Psoas muscle (tissue), 8 donors: ENCODE data around the gene DEUP1. TPM values are rescaled to one million over a fixed set of nuclear protein-coding genes. Genes with fewer than 3 reads are reported as not detected.
"Not testable (repeated sequence)": the region's sequence is repeated elsewhere in the genome, so short reads cannot be mapped to it uniquely, and the experiment has no call there.

Experiments
- ATAC-seq, 4 donors: fragments of 200-7000 bp; cut with Tn5 transposase; one replicate each; pipeline ENCODE4 v1.9.1; 2020; ENCODE audit warnings: moderate library complexity in 3 of 4, mild to moderate bottlenecking in 2 of 4
- DNase-seq, 2 donors: peaks; one replicate each; pipeline ENCODE4 v3.0.0-alpha.2; 2020
- H3K27ac ChIP-seq: fragments of 200-600 bp; one replicate; pipeline ENCODE4 v1.8.0; 2022
- H3K27me3 ChIP-seq, 3 donors: fragments of 200-600 bp in 1 of 3; one replicate each; pipeline versions ENCODE4 v1.6.1 to v1.8.0; 2013 to 2022; ENCODE audit warnings: low read length in 2 of 3, mild to moderate bottlenecking in 2 of 3, moderate library complexity in 1 of 3; ENCODE audit not compliant: insufficient read depth in 3 of 3
- H3K36me3 ChIP-seq, 2 donors: fragments of 200-600 bp in 1 of 2; one replicate each; pipeline versions ENCODE4 v1.6.1 to v1.8.0; 2013 to 2022; ENCODE audit warnings: low read depth in 1 of 2, mild to moderate bottlenecking in 1 of 2, moderate library complexity in 1 of 2; ENCODE audit not compliant: insufficient read depth in 1 of 2
- H3K4me1 ChIP-seq: fragments of 200-600 bp; one replicate; pipeline ENCODE4 v1.8.0; 2022
- H3K4me3 ChIP-seq: fragments of 200-600 bp; one replicate; pipeline ENCODE4 v1.8.0; 2022; ENCODE audit warnings: mild to moderate bottlenecking
- H3K9me3 ChIP-seq: fragments of 200-600 bp; one replicate; pipeline ENCODE4 v1.8.0; 2022
- WGBS, 3 donors: extraction: QIAGEN DNeasy Blood & Tissue Kit; methylation state at CpG; one replicate each; pipeline versions ENCODE4 v1.1.6 to v1.1.7; 2013; 5-methylcytosine and 5-hydroxymethylcytosine counted together
- intact Hi-C, 2 donors: fragments of 100-400 bp; cut with DNase I; formaldehyde crosslinking; loops; one replicate each; pipeline versions ENCODE4 v1.11.0 to v1.14.2; 2022
- polyA plus RNA-seq, 3 donors: library from polyadenylated mRNA; stranded (reverse); fragments of 200-250 nt; gene quantifications; one replicate each; pipeline ENCODE4 v1.2.3, GENCODE V29; 2013
- total RNA-seq, 4 donors: library from RNA; stranded (reverse); fragmentation: NEBNext Ultra II Directional in 2 of 4; extraction: Animal tissue kit (Norgen Biotek cat#: 25700) in 2 of 4; gene quantifications; one replicate each; pipeline versions ENCODE4 v1.2.1 to v1.2.4, GENCODE V29; 2021 to 2023
- TF ChIP-seq, protein P1 (sequence below): fragments of 200-600 bp; IDR thresholded peaks from one replicate; pipeline ENCODE4 v1.8.0; 2022; ENCODE audit warnings: antibody characterized with exemption
- donor health status: healthy with polysubstance abuse.
- donor health status: DM: no; HTN: no; CAD: no; lungs with moderate emphysema.
- donor health status: Bipolar disorder and iron deficiency.
- donor health status: healthy.
- donor health status: DM: yes; HTN: yes; CAD: no.
- donor health status: DM: no; HTN: no; CAD: no.
- donor health status: DM: no; HTN: no; CAD: no.
- donor health status: DM: yes; HTN: yes; CAD: no.

The DEUP1 gene
- total and polyA plus RNA-seq, 7 donors = not detected

DNA sequence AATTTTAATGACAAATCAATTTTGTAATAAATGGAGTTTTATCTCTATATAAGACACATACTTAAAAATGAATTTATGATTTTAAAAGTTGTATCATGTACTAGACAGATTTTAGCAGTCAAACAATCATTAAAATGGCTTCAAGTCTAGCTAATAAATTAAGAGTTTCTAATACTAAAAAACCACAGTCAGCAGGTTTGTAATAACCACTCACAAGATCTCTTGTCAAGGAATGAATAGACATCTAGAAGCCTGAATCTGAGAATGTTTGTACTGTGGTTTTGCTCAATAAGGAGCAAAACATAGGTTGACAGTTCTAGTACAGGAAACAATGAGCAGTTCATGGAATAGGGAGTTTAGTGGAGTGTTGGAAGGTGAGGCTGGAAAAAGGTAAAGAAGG, 81.2 kb downstream of the DEUP1 start:
- Histone ChIP-seq H3K36me3 (no peaks in the 10 kb centered on the region), H3K9me3 (no peaks in the 10 kb centered on the region), H3K4me1 (no peaks in the 10 kb centered on the region), H3K27ac (no peak overlapping the region), H3K4me3 (no peak overlapping the region), H3K27me3 (peaks cover 0 to 2% (median 0%) of the 10 kb centered on the region in 3 donors)
- ATAC-seq (no peak), DNase-seq (no peak)
- TF ChIP-seq, protein P1, sequence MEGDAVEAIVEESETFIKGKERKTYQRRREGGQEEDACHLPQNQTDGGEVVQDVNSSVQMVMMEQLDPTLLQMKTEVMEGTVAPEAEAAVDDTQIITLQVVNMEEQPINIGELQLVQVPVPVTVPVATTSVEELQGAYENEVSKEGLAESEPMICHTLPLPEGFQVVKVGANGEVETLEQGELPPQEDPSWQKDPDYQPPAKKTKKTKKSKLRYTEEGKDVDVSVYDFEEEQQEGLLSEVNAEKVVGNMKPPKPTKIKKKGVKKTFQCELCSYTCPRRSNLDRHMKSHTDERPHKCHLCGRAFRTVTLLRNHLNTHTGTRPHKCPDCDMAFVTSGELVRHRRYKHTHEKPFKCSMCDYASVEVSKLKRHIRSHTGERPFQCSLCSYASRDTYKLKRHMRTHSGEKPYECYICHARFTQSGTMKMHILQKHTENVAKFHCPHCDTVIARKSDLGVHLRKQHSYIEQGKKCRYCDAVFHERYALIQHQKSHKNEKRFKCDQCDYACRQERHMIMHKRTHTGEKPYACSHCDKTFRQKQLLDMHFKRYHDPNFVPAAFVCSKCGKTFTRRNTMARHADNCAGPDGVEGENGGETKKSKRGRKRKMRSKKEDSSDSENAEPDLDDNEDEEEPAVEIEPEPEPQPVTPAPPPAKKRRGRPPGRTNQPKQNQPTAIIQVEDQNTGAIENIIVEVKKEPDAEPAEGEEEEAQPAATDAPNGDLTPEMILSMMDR = no peak
- intact Hi-C loops = no loop called here

DNA sequence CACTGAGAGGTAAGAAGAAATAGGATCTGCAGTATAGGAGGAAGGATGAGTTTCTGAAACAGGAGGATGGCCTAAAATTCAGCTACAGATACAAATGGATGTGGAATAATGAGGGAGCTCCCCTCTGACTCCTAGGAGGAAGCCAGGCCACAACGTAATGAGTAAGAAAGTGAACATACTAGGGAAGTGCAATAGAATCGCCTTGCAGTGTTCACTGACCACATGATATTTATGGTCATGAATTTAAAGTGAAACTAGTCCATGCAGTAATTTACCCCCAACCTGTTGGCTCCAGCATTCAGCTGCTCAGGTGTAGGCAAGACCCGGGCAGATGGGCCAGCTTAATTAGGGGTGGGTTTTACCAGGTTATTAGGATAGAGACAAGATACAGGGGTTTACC, 101.7 kb downstream of the DEUP1 start:
- H3K27me3 ChIP-seq = no peaks in the 10 kb centered on the region
- 72 to 81% (median 79%) methylated on average over 3 of the region's 3 CpGs for WGBS, 3 donors
- H3K36me3 ChIP-seq = no peaks in the 10 kb centered on the region
- TF ChIP-seq, protein P1 = no peak
- no peak overlapping the region for H3K27ac ChIP-seq
- ATAC-seq (no peak), DNase-seq (no peak)
- intact Hi-C loops = no loop called here
- no peak overlapping the region for H3K4me3 ChIP-seq
- H3K4me1 ChIP-seq = no peaks in the 10 kb centered on the region
- H3K9me3 ChIP-seq = no peaks in the 10 kb centered on the region

DNA sequence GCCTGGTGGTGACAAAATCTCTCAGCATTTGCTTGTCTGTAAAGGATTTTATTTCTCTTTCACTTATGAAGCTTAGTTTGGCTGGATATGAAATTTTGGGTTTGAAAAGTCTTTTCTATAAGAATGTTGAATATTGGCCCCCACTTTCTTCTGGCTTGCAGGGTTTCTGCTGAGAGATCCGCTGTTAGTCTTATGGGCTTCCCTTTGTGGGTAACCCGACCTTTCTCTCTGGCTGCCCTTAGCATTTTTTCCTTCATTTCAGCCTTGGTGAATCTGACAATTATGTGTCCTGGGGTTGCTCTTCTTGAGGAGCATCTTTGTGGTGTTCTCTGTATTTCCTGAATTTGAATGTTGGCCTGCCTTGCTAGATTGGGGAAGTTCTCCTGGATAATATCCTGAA, 112.7 kb downstream of the DEUP1 start:
- H3K27ac ChIP-seq, H3K27me3 ChIP-seq, DNase-seq, H3K9me3 ChIP-seq, H3K36me3 ChIP-seq, H3K4me3 ChIP-seq, H3K4me1 ChIP-seq, intact Hi-C loops, ATAC-seq: not testable (repeated sequence)
- WGBS, 3 donors = 86 to 100% (median 86%) methylated on average over 2 of the region's 2 CpGs

DNA sequence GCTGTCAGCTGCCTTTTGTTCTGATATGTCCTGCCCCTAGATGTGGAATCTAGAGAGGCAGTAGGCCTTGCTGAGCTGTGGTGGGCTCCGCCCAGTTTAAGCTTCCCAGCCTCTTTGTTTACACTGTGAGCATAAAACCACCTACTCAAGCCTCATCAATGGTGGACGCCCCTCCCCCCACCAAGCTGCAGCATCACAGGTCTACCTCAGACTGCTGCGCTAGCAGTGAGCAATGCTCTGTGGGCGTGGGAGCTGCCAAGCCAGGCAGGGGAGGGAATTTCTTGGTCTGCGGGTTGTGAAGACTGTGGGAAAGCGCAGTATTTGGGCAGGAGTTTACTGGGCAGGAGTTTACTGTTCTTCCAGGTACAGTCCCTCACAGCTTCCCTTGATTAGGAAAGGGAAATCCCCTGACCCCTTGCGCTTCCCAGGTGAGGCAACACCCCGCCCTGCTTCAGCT, 114.1 kb downstream of the DEUP1 start:
- intact Hi-C loops = no loop called here
- Histone ChIP-seq H3K36me3 (no peaks in the 10 kb centered on the region), H3K27ac (no peak overlapping the region), H3K27me3 (peaks cover 0 to 2% (median 0%) of the 10 kb centered on the region in 3 donors), H3K4me3 (no peak overlapping the region), H3K9me3 (no peaks in the 10 kb centered on the region), H3K4me1 (no peaks in the 10 kb centered on the region)
- DNase-seq = no peak
- TF ChIP-seq, protein P1 = no peak
- 64 to 70% (median 69%) methylated on average over 8 of the region's 8 CpGs for WGBS, 3 donors
- ATAC-seq = no peak

DNA sequence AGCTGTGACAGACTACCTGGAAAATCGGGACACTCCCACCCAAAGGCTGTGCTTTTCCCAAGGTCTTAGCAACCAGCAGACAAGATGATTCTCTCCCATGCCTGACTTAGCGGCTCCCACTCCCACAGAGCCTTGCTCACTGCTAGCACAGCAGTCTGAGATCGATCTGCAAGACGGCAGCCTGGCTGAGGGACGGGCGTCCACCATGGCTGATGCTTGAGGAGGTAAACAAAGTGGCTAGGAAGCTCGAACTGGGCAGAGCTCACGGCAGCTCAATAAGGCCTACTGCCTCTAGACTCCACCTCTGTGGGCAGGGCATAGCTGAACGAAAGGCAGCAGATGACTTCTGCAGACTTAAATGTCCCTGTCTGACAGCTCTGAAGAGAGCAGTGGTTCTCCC, 127.7 kb downstream of the DEUP1 start:
- H3K9me3 ChIP-seq = no peaks in the 10 kb centered on the region
- intact Hi-C loops = no loop called here
- H3K4me3 ChIP-seq = no peak overlapping the region
- H3K27me3 ChIP-seq = peaks cover 0 to 4% (median 0%) of the 10 kb centered on the region in 3 donors
- TF ChIP-seq, protein P1 = no peak
- no peak for ATAC-seq
- no peak for DNase-seq
- H3K36me3 ChIP-seq = no peaks in the 10 kb centered on the region
- no peak overlapping the region for H3K27ac ChIP-seq
- no peaks in the 10 kb centered on the region for H3K4me1 ChIP-seq
- WGBS, 3 donors = 81 to 86% (median 82%) methylated on average over 9 of the region's 9 CpGs

DNA sequence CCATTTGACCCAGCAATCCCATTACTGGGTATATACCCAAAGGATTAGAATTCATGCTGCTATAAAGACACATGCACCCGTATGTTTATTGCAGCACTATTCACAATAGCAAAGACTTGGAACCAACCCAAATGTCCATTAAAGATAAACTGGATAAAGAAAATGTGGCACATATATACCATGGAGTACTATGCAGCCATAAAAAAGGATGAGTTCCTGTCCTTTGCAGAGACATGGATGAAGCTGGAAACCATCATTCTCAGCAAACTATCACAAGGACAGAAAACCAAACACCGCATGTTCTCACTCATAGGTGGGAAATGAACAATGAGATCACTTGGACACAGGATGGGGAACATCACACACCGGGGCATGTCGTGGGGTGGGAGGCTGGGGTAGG, 133.1 kb downstream of the DEUP1 start:
- WGBS, 3 donors = 94 to 97% (median 97%) methylated on average over 4 of the region's 4 CpGs
- H3K27ac ChIP-seq, DNase-seq, H3K4me3 ChIP-seq, intact Hi-C loops, H3K36me3 ChIP-seq, H3K27me3 ChIP-seq, H3K9me3 ChIP-seq, H3K4me1 ChIP-seq, ATAC-seq: not testable (repeated sequence)
